AG04450 (cell line): Measurements from ENCODE around the gene PLIN1. TPM values are rescaled to one million over a fixed set of nuclear protein-coding genes. Genes with fewer than 3 reads are reported as not detected.

Source experiments
- CTCF ChIA-PET: fragments of 300-600, 350-600 bp; formaldehyde crosslinking; extraction: SDS; loops from one replicate; lab custom pipeline; 2022; ENCODE audit warnings: antibody characterized with exemption, inconsistent platforms; lab: Charles Lee
- POLR2A ChIA-PET: fragments of 350-600 bp; formaldehyde crosslinking; extraction: SDS; loops from one replicate; lab custom pipeline; 2021; ENCODE audit warnings: antibody characterized with exemption, inconsistent platforms; lab: Yijun Ruan, JAX
- DNase-seq: peaks from one replicate; pipeline ENCODE4 v3.0.0-alpha.2; 2011; ENCODE audit warnings: low read depth, low spot score
- H3K27ac ChIP-seq: one replicate; pipeline ENCODE4 v1.5.1; 2012; ENCODE audit warnings: low read depth, low read length, control low read depth
- H3K27me3 ChIP-seq: one replicate; pipeline ENCODE4 v1.6.0; 2012; ENCODE audit warnings: low read length; ENCODE audit not compliant: control insufficient read depth, insufficient read depth
- H3K4me3 ChIP-seq: 2 replicates; pipeline ENCODE4 v1.5.1; 2011; ENCODE audit warnings: mild to moderate bottlenecking, low read depth, low read length, control low read depth
- H3K9me3 ChIP-seq: 2 replicates; pipeline ENCODE4 v1.5.1; 2012; ENCODE audit warnings: low read length; ENCODE audit not compliant: control insufficient read depth, insufficient read depth
- CTCF ChIP-seq: IDR thresholded peaks from 2 replicates; pipeline ENCODE4 v1.5.1; 2011; ENCODE audit warnings: low read depth, low read length, control low read depth, inconsistent platforms
- polyA plus RNA-seq: library from polyadenylated mRNA; depleted of rRNA; stranded (reverse); fragments of >200 nt; gene quantifications from 2 replicates; pipeline ENCODE4 v1.2.3, GENCODE V29; 2011

The PLIN1 gene
- polyA plus RNA-seq, 1 experiment: 0.05 TPM

GRCh38 chr15:89629829-89630228 lies 49.3 kb downstream of the PLIN1 start:
- no peak for TF ChIP-seq CTCF
- Histone ChIP-seq H3K27me3 (no peaks in the 10 kb centered on the region), H3K9me3 (peaks cover 20% of the 10 kb centered on the region; the same call in 1 of the 2 replicates), H3K4me3 (no peak overlapping the region), H3K27ac (no peak overlapping the region)
- DNase-seq: no peak
- CTCF ChIA-PET: interaction anchor here (1.1 kb wide), 1 partner anchor 16 kb away, joined by 4 read pairs; no protein-coding TSS in a partner anchor
- POLR2A ChIA-PET: interaction anchor here (0.8 kb wide), 1 partner anchor 20 kb away, joined by 3 read pairs; no protein-coding TSS in a partner anchor

GRCh38 chr15:89628806-89629715 lies 50.1 kb downstream of the PLIN1 start:
- H3K9me3 ChIP-seq: peaks cover 14% of the 10 kb centered on the region; the same call in 1 of the 2 replicates
- no peak overlapping the region for H3K4me3 ChIP-seq
- no peak overlapping the region for H3K27ac ChIP-seq
- ChIA-PET POLR2A (interaction anchor here (0.8 kb wide), 1 partner anchor 19 kb away, joined by 3 read pairs; no protein-coding TSS in a partner anchor), CTCF (no interaction called here)
- TF ChIP-seq CTCF: no peak
- DNase-seq: no peak
- H3K27me3 ChIP-seq: no peaks in the 10 kb centered on the region

- CTCF ChIA-PET: no interaction called here
- DNase-seq: no peak
These were observed 50.9 kb downstream of the PLIN1 start for GRCh38 chr15:89628301-89628700.

GRCh38 chr15:89627256-89627970 lies 51.8 kb downstream of the PLIN1 start:
- Histone ChIP-seq H3K9me3 (peaks cover 4% of the 10 kb centered on the region; the same call in 1 of the 2 replicates), H3K27ac (no peak overlapping the region), H3K4me3 (no peak overlapping the region), H3K27me3 (no peaks in the 10 kb centered on the region)
- ChIA-PET POLR2A (no interaction called here), CTCF (no interaction called here)
- no peak for DNase-seq
- TF ChIP-seq CTCF: no peak

More at GRCh38 chr15:89628301-89628700, 50.9 kb downstream of the PLIN1 start:
- peaks cover 8% of the 10 kb centered on the region; the same call in 1 of the 2 replicates for H3K9me3 ChIP-seq
- POLR2A ChIA-PET: no interaction called here
- H3K27me3 ChIP-seq: no peaks in the 10 kb centered on the region
- no peak overlapping the region for H3K27ac ChIP-seq
- no peak for TF ChIP-seq CTCF
- H3K4me3 ChIP-seq: no peak overlapping the region

GRCh38 chr15:89625716-89626115 lies 53.5 kb downstream of the PLIN1 start:
- CTCF ChIA-PET: no interaction called here
- TF ChIP-seq CTCF: no peak

More at GRCh38 chr15:89625716-89626115, 53.5 kb downstream of the PLIN1 start:
- H3K27me3 ChIP-seq: no peaks in the 10 kb centered on the region
- POLR2A ChIA-PET: no interaction called here
- H3K9me3 ChIP-seq: peaks cover 4% of the 10 kb centered on the region; the same call in 1 of the 2 replicates
- no peak overlapping the region for H3K27ac ChIP-seq
- no peak for DNase-seq
- H3K4me3 ChIP-seq: no peak overlapping the region
